ENCODE data around the gene TRMT6.

The TRMT6 gene

GRCh38 chr20:5950271-5951031 lies at the start of gene TRMT6, which contains the start of gene MCM8:
TRMT6 (minus strand) TSS chr20:5950533; CDS start chr20:5950405, 128 bp downstream.
MCM8 (plus strand) TSS chr20:5950652; CDS start chr20:5952016, 1,364 bp downstream.
- in situ Hi-C loops (cut with HindIII; ENCODE audit: low pct_ligation_motif_present, low sequenced_read_pairs): no loop called here
- no peak for TF ChIP-seq CTCF (IDR thresholded peaks at IDR 0.05; ENCODE audit: low read depth, low read length, missing control alignments)
- H3K4me3 ChIP-seq (ENCODE audit: low read depth, low read length): peak within 1 kb of the TSS; percentile 89
- peaks cover 5% of the 10 kb centered on the region for H3K36me3 ChIP-seq (replicated peaks)
- peak; percentile 94 for DNase-seq
- no peaks in the 10 kb centered on the region for H3K27me3 ChIP-seq (replicated peaks)
- peak within 1 kb of the TSS; percentile 36 for H3K27ac ChIP-seq

- no peaks in the 10 kb centered on the region for H3K27me3 ChIP-seq (replicated peaks)
- H3K27ac ChIP-seq: no peak overlapping the region
- no peaks in the 10 kb centered on the region for H3K36me3 ChIP-seq (replicated peaks)
- TF ChIP-seq CTCF (IDR thresholded peaks at IDR 0.05; ENCODE audit: low read depth, low read length, missing control alignments): no peak
- H3K4me3 ChIP-seq (ENCODE audit: low read depth, low read length): no peak overlapping the region
- in situ Hi-C loops (cut with HindIII; ENCODE audit: low pct_ligation_motif_present, low sequenced_read_pairs): no loop called here
- DNase-seq: no peak
Measured at GRCh38 chr20:5999783-6000182, 49.5 kb upstream of the TRMT6 start.

DNA sequence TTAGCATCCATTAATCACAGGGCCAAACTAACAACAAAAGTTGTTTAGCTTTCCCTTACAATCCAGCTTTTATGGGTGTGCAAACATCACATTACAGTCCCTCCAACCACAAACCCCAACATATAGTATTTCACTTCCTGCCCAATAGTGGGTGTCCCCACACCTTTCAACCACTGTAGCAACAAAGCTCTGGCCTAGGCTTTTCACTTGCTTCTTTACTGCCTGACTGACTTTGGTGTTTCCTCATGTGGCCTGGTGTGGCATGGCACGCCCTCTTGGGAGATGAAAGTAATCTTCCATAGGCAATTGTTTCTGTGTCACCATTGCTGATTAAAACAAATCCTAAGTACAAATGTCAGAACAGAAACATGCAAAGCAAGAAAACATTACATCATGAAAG lies 46.4 kb upstream of the TRMT6 start:
- no peak for DNase-seq
- H3K27me3 ChIP-seq (replicated peaks): no peaks in the 10 kb centered on the region
- no peaks in the 10 kb centered on the region for H3K36me3 ChIP-seq (replicated peaks)
- no peak overlapping the region for H3K27ac ChIP-seq
- no peak overlapping the region for H3K4me3 ChIP-seq (ENCODE audit: low read depth, low read length)
- TF ChIP-seq CTCF (IDR thresholded peaks at IDR 0.05; ENCODE audit: low read depth, low read length, missing control alignments): no peak
- in situ Hi-C loops (cut with HindIII; ENCODE audit: low pct_ligation_motif_present, low sequenced_read_pairs): no loop called here

DNA sequence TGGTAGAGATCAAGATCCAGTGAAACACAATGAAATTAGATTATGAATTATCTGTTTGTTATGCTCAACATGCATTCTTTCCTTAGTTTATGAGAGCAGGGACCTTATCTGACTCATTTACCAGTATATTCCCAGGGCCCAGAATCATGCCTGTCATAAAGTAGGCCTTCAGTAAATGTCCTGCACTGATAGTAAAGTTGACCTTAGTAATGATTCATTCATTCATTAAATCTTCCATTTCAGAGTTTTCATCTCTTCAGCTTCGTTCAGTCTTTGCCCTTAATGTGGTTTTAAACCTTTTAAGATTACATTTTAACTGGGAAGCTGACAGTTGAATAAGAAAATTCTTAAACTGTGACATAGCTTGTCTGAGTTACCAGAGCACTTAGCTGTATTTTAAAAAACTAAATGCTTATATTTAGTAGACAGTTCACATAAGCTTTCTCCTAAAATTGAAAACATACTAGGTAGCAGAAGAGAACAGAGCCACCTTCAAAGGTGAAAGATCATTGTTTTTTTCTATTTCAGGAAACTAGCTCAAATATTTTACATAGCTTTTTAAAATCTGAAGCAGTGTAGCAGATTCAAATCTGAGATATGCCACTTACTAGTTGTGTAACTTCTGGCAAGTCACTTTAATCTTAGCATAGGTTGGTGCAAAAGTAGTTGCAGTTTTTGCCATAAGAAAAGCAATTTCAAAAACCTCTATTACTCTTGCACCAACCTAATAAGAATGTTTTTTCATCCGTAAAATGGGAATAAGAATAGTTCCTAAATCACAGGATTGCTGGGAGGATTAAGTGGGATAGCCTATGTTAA lies 41.5 kb upstream of the TRMT6 start:
- H3K4me3 ChIP-seq (ENCODE audit: low read depth, low read length): no peak overlapping the region
- H3K27ac ChIP-seq: no peak overlapping the region
- no peak for TF ChIP-seq CTCF (IDR thresholded peaks at IDR 0.05; ENCODE audit: low read depth, low read length, missing control alignments)
- in situ Hi-C loops (cut with HindIII; ENCODE audit: low pct_ligation_motif_present, low sequenced_read_pairs): no loop called here
- no peaks in the 10 kb centered on the region for H3K36me3 ChIP-seq (replicated peaks)
- peak; percentile 50 for DNase-seq
- H3K27me3 ChIP-seq (replicated peaks): no peaks in the 10 kb centered on the region

GRCh38 chr20:5990946-5991345 lies 40.6 kb upstream of the TRMT6 start:
- DNase-seq: no peak
- TF ChIP-seq CTCF (IDR thresholded peaks at IDR 0.05; ENCODE audit: low read depth, low read length, missing control alignments): no peak
- Histone ChIP-seq H3K27me3 (replicated peaks) (no peaks in the 10 kb centered on the region), H3K36me3 (replicated peaks) (no peaks in the 10 kb centered on the region), H3K4me3 (ENCODE audit: low read depth, low read length) (no peak overlapping the region), H3K27ac (peak overlapping the region; percentile 5)
- in situ Hi-C loops (cut with HindIII; ENCODE audit: low pct_ligation_motif_present, low sequenced_read_pairs): no loop called here
